ENCODE results near the gene ARHGEF12.

DNA sequence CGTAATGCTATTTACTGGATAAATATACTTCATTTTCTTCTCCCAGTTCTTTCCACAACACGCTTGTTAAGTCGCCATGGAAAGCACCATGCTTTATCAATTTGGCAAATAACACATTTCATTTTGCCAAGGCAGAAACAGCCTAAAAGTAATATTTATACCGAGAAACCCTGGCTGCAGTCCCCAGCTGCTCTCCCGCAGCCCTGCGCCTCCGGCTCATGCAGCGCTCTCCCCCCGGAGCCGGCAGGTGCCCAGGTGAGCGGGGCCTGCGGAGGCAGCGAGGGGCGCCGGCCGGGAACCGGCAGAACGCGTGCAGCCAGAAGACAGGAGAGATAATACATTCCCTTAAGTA lies 681 bp upstream of the ARHGEF12 start:
- no peak for TF ChIP-seq CTBP1 (IDR thresholded peaks at IDR 0.05; ENCODE audit: borderline replicate concordance)
- TF ChIP-seq ZNF384 (IDR thresholded peaks at IDR 0.05) = no peak
- TF ChIP-seq SP1 (IDR thresholded peaks at IDR 0.05) = no peak
